ENCODE results near the gene TRIM31.
"Not testable (repeated sequence)": the region's sequence is repeated elsewhere in the genome, so short reads cannot be mapped to it uniquely, and the experiment has no call there.

TRIM31 gene

GRCh38 chr6:30122515-30122914 lies 9.6 kb upstream of the TRIM31 start:
- Histone ChIP-seq H3K36me3 (ENCODE audit: control insufficient read depth in 1 of 2, insufficient read depth in 2 of 2, low read length in 2 of 2) (no peaks in the 10 kb centered on the region), H4K12ac (ENCODE audit: low read depth, low read length) (no peak overlapping the region), H3K79me2 (ENCODE audit: control insufficient read depth, insufficient read depth, low read length, poor library complexity) (no peaks in the 10 kb centered on the region), H2AK5ac (ENCODE audit: low read length) (no peak overlapping the region), H3K14ac (ENCODE audit: low read length) (no peak overlapping the region), H2BK120ac (ENCODE audit: insufficient read depth, low read length, poor library complexity) (no peak overlapping the region), H4K8ac (ENCODE audit: low read depth, low read length) (no peak overlapping the region), H3K4me1 (ENCODE audit: control insufficient read depth in 1 of 2, insufficient read depth in 2 of 2, low read length in 2 of 2) (no peaks in the 10 kb centered on the region), H3K27ac (ENCODE audit: low read depth, low read length) (no peak overlapping the region), H3K9me3 (ENCODE audit: insufficient read depth, low read depth, low read length) (peaks cover 2% of the 10 kb centered on the region), H3K9ac (ENCODE audit: low read length) (no peak overlapping the region), H2AFZ (ENCODE audit: insufficient read depth, low read length, poor library complexity) (no peak overlapping the region), H3K27me3 (ENCODE audit: insufficient read depth, low read length) (peaks cover 13% of the 10 kb centered on the region), H3K79me1 (ENCODE audit: low read length) (no peaks in the 10 kb centered on the region), H4K91ac (ENCODE audit: low read depth, low read length) (no peak overlapping the region), H3K18ac (ENCODE audit: low read length) (no peak overlapping the region), H3K4me3 (ENCODE audit: low read depth, low read length) (no peak overlapping the region), H3K4ac (ENCODE audit: low read depth, low read length) (no peak overlapping the region), H2BK5ac (ENCODE audit: low read depth, low read length, poor library complexity) (no peak overlapping the region), H2BK12ac (ENCODE audit: low read length) (no peak overlapping the region), H3K4me2 (ENCODE audit: low read length) (no peak overlapping the region), H3K23ac (ENCODE audit: low read length) (no peak overlapping the region)
- WGBS (ENCODE audit: extremely low coverage, insufficient coverage, insufficient read length), result no CpG with 5 or more reads among the region's 2 CpGs
- DNase-seq, result no peak

GRCh38 chr6:30121446-30122366 lies 8.8 kb upstream of the TRIM31 start:
- H4K91ac ChIP-seq (ENCODE audit: low read depth, low read length), result no peak overlapping the region

GRCh38 chr6:30118691-30119090 lies 5.8 kb upstream of the TRIM31 start:
- H2AK5ac ChIP-seq (ENCODE audit: low read length); DNase-seq; H2BK120ac ChIP-seq (ENCODE audit: insufficient read depth, low read length, poor library complexity); H3K27ac ChIP-seq (ENCODE audit: low read depth, low read length); H3K4ac ChIP-seq (ENCODE audit: low read depth, low read length); H2BK12ac ChIP-seq (ENCODE audit: low read length); H4K12ac ChIP-seq (ENCODE audit: low read depth, low read length); H2BK5ac ChIP-seq (ENCODE audit: low read depth, low read length, poor library complexity); H3K79me1 ChIP-seq (ENCODE audit: low read length); H3K9ac ChIP-seq (ENCODE audit: low read length); H3K27me3 ChIP-seq (ENCODE audit: insufficient read depth, low read length); H2AFZ ChIP-seq (ENCODE audit: insufficient read depth, low read length, poor library complexity); H4K8ac ChIP-seq (ENCODE audit: low read depth, low read length); H3K14ac ChIP-seq (ENCODE audit: low read length); H3K4me2 ChIP-seq (ENCODE audit: low read length); H3K36me3 ChIP-seq (ENCODE audit: control insufficient read depth in 1 of 2, insufficient read depth in 2 of 2, low read length in 2 of 2); H4K91ac ChIP-seq (ENCODE audit: low read depth, low read length); H3K9me3 ChIP-seq (ENCODE audit: insufficient read depth, low read depth, low read length); H3K4me3 ChIP-seq (ENCODE audit: low read depth, low read length); H3K18ac ChIP-seq (ENCODE audit: low read length); H3K4me1 ChIP-seq (ENCODE audit: control insufficient read depth in 1 of 2, insufficient read depth in 2 of 2, low read length in 2 of 2); H3K79me2 ChIP-seq (ENCODE audit: control insufficient read depth, insufficient read depth, low read length, poor library complexity); H3K23ac ChIP-seq (ENCODE audit: low read length): not testable (repeated sequence)
- no CpG with 5 or more reads among the region's 5 CpGs for WGBS (ENCODE audit: extremely low coverage, insufficient coverage, insufficient read length)

More at GRCh38 chr6:30121446-30122366, 8.8 kb upstream of the TRIM31 start:
- DNase-seq, result no peak
- H3K36me3 ChIP-seq (ENCODE audit: control insufficient read depth in 1 of 2, insufficient read depth in 2 of 2, low read length in 2 of 2), result no peaks in the 10 kb centered on the region
- no peak overlapping the region for H2AK5ac ChIP-seq (ENCODE audit: low read length)
- no peak overlapping the region for H3K23ac ChIP-seq (ENCODE audit: low read length)
- no peak overlapping the region for H2AFZ ChIP-seq (ENCODE audit: insufficient read depth, low read length, poor library complexity)
- H3K4me3 ChIP-seq (ENCODE audit: low read depth, low read length), result no peak overlapping the region
- H3K27ac ChIP-seq (ENCODE audit: low read depth, low read length), result no peak overlapping the region
- H3K4me1 ChIP-seq (ENCODE audit: control insufficient read depth in 1 of 2, insufficient read depth in 2 of 2, low read length in 2 of 2), result no peaks in the 10 kb centered on the region
- no peak overlapping the region for H2BK120ac ChIP-seq (ENCODE audit: insufficient read depth, low read length, poor library complexity)
- H3K4me2 ChIP-seq (ENCODE audit: low read length), result no peak overlapping the region
- H4K12ac ChIP-seq (ENCODE audit: low read depth, low read length), result no peak overlapping the region
- H3K4ac ChIP-seq (ENCODE audit: low read depth, low read length), result no peak overlapping the region
- no peak overlapping the region for H3K14ac ChIP-seq (ENCODE audit: low read length)
- H3K79me2 ChIP-seq (ENCODE audit: control insufficient read depth, insufficient read depth, low read length, poor library complexity), result no peaks in the 10 kb centered on the region
- peaks cover 5% of the 10 kb centered on the region for H3K27me3 ChIP-seq (ENCODE audit: insufficient read depth, low read length)
- no peak overlapping the region for H2BK5ac ChIP-seq (ENCODE audit: low read depth, low read length, poor library complexity)
- no peaks in the 10 kb centered on the region for H3K79me1 ChIP-seq (ENCODE audit: low read length)
- no CpG with 5 or more reads among the region's 10 CpGs for WGBS (ENCODE audit: extremely low coverage, insufficient coverage, insufficient read length)
- no peak overlapping the region for H4K8ac ChIP-seq (ENCODE audit: low read depth, low read length)
- no peak overlapping the region for H2BK12ac ChIP-seq (ENCODE audit: low read length)
- H3K9me3 ChIP-seq (ENCODE audit: insufficient read depth, low read depth, low read length), result no peaks in the 10 kb centered on the region
- no peak overlapping the region for H3K18ac ChIP-seq (ENCODE audit: low read length)
- H3K9ac ChIP-seq (ENCODE audit: low read length), result no peak overlapping the region

- Histone ChIP-seq H3K4me3 (ENCODE audit: low read depth, low read length) (no peak overlapping the region), H3K23ac (ENCODE audit: low read length) (no peak overlapping the region), H3K4ac (ENCODE audit: low read depth, low read length) (no peak overlapping the region), H2AFZ (ENCODE audit: insufficient read depth, low read length, poor library complexity) (no peak overlapping the region), H3K79me1 (ENCODE audit: low read length) (no peaks in the 10 kb centered on the region), H3K18ac (ENCODE audit: low read length) (no peak overlapping the region), H3K9ac (ENCODE audit: low read length) (no peak overlapping the region), H4K91ac (ENCODE audit: low read depth, low read length) (no peak overlapping the region), H3K4me2 (ENCODE audit: low read length) (no peak overlapping the region), H3K36me3 (ENCODE audit: control insufficient read depth in 1 of 2, insufficient read depth in 2 of 2, low read length in 2 of 2) (no peaks in the 10 kb centered on the region), H2BK120ac (ENCODE audit: insufficient read depth, low read length, poor library complexity) (no peak overlapping the region), H4K12ac (ENCODE audit: low read depth, low read length) (no peak overlapping the region), H3K27me3 (ENCODE audit: insufficient read depth, low read length) (no peaks in the 10 kb centered on the region), H2BK5ac (ENCODE audit: low read depth, low read length, poor library complexity) (no peak overlapping the region), H3K9me3 (ENCODE audit: insufficient read depth, low read depth, low read length) (no peaks in the 10 kb centered on the region), H3K14ac (ENCODE audit: low read length) (no peak overlapping the region), H2AK5ac (ENCODE audit: low read length) (no peak overlapping the region), H3K27ac (ENCODE audit: low read depth, low read length) (no peak overlapping the region), H3K4me1 (ENCODE audit: control insufficient read depth in 1 of 2, insufficient read depth in 2 of 2, low read length in 2 of 2) (no peaks in the 10 kb centered on the region), H3K79me2 (ENCODE audit: control insufficient read depth, insufficient read depth, low read length, poor library complexity) (no peaks in the 10 kb centered on the region), H2BK12ac (ENCODE audit: low read length) (no peak overlapping the region), H4K8ac (ENCODE audit: low read depth, low read length) (no peak overlapping the region)
- no peak for DNase-seq
- no CpG with 5 or more reads among the region's 6 CpGs for WGBS (ENCODE audit: extremely low coverage, insufficient coverage, insufficient read length)
These were observed 3.8 kb upstream of the TRIM31 start for GRCh38 chr6:30116724-30117123.

Measured in trophoblast cell (in vitro differentiated cells and primary cell).